H1 (cell line): ENCODE measurements around the gene CHIC1. TPM values are rescaled to one million over a fixed set of nuclear protein-coding genes. Genes with fewer than 3 reads are reported as not detected.

Source experiments
- CTCF ChIA-PET: fragments of 300-600 bp; sonication (Branson Sonifier 250); formaldehyde crosslinking; loops from one replicate; lab custom pipeline; 2021; ENCODE audit not compliant: partially characterized antibody; lab: Charles Lee
- POLR2A ChIA-PET: fragments of 300-600 bp; sonication (Branson Sonifier 250); formaldehyde crosslinking; loops from one replicate; lab custom pipeline; 2021; ENCODE audit warnings: inconsistent platforms; ENCODE audit not compliant: partially characterized antibody; lab: Charles Lee
- DNase-seq, 2 experiments: peaks; one replicate each; pipeline versions ENCODE4 v3.0.0 to v3.0.0-alpha.2; 2010 to 2022; ENCODE audit warnings: low spot score in 2 of 2, low read depth in 1 of 2, mixed read lengths in 1 of 2
- FAIRE-seq: peaks from 2 replicates; lab custom pipeline; 2011; peaks lifted over from hg19 to GRCh38; lab: Jason Lieb, UNC
- H2AFZ ChIP-seq: 2 replicates; pipeline ENCODE4 v1.8.1; 2012; ENCODE audit warnings: low read length, inconsistent platforms
- H2AK5ac ChIP-seq: 2 replicates; pipeline ENCODE4 v1.6.1; 2013; ENCODE audit warnings: low read depth, low read length
- H2BK120ac ChIP-seq: replicated peaks from 2 replicates; pipeline ENCODE3; 2013; ENCODE audit warnings: low read depth, low read length, inconsistent platforms
- H2BK12ac ChIP-seq: 2 replicates; pipeline ENCODE4 v1.6.1; 2013; ENCODE audit warnings: low read depth, low read length
- H2BK15ac ChIP-seq: 2 replicates; pipeline ENCODE4 v1.6.1; 2013; ENCODE audit warnings: low read length
- H2BK20ac ChIP-seq: 2 replicates; pipeline ENCODE4 v1.6.1; 2013; ENCODE audit warnings: low read length
- H2BK5ac ChIP-seq: 2 replicates; pipeline ENCODE4 v1.6.1; 2013; ENCODE audit warnings: low read depth, low read length
- H3K14ac ChIP-seq: 2 replicates; pipeline ENCODE4 v1.6.1; 2013; ENCODE audit warnings: inconsistent platforms; ENCODE audit not compliant: insufficient read length
- H3K18ac ChIP-seq: 2 replicates; pipeline ENCODE4 v1.6.1; 2013; ENCODE audit warnings: low read length; ENCODE audit errors: extremely low read depth
- H3K23ac ChIP-seq: 2 replicates; pipeline ENCODE4 v1.6.1; 2013; ENCODE audit warnings: inconsistent platforms; ENCODE audit not compliant: insufficient read length
- H3K23me2 ChIP-seq: 2 replicates; pipeline ENCODE4 v1.6.1; 2013; ENCODE audit warnings: low read depth, low read length
- H3K27ac ChIP-seq: 2 replicates; pipeline ENCODE4 v1.6.1; 2011; ENCODE audit warnings: low read depth, low read length, inconsistent platforms
- H3K27me3 ChIP-seq, 4 experiments: replicated peaks in 1 of 4; 1 replicate in 1 of 4; 2 replicates in 3 of 4; pipeline versions ENCODE4 v1.6.1 to v1.8.1; 2011 to 2013; ENCODE audit warnings: low read length in 3 of 4, mild to moderate bottlenecking in 3 of 4, inconsistent platforms in 2 of 4, mixed read lengths in 2 of 4, moderate library complexity in 1 of 4; ENCODE audit not compliant: control insufficient read depth in 3 of 4, insufficient read depth in 3 of 4; ENCODE audit errors: extremely low read depth in 1 of 4
- H3K36me3 ChIP-seq, 4 experiments: 2 replicates each; pipeline versions ENCODE4 v1.6.1 to v1.8.1; 2011 to 2013; ENCODE audit warnings: mild to moderate bottlenecking in 4 of 4, low read length in 3 of 4, moderate library complexity in 2 of 4, control low read depth in 1 of 4, inconsistent platforms in 1 of 4; ENCODE audit not compliant: insufficient read depth in 4 of 4, control insufficient read depth in 2 of 4
- H3K4ac ChIP-seq: replicated peaks from 2 replicates; pipeline ENCODE3; 2013; ENCODE audit warnings: low read length, low read depth, mixed read lengths, inconsistent platforms; ENCODE audit not compliant: insufficient read length
- H3K4me1 ChIP-seq, 4 experiments: replicated peaks in 1 of 4; 1 replicate in 1 of 4; 2 replicates in 3 of 4; pipeline versions ENCODE4 v1.6.1 to v1.8.1; 2011 to 2013; ENCODE audit warnings: low read length in 3 of 4, inconsistent platforms in 2 of 4, mixed read lengths in 1 of 4; ENCODE audit not compliant: insufficient read depth in 4 of 4, control insufficient read depth in 3 of 4
- H3K4me2 ChIP-seq, 2 experiments: 2 replicates each; pipeline versions ENCODE4 v1.6.1 to v1.8.1; 2011 to 2013; ENCODE audit warnings: low read depth in 2 of 2, low read length in 2 of 2, control low read depth in 1 of 2, inconsistent platforms in 1 of 2, mild to moderate bottlenecking in 1 of 2; ENCODE audit not compliant: insufficient read depth in 1 of 2
- H3K4me3 ChIP-seq, 4 experiments: fragments of 200-600, 300-600 bp in 1 of 4; sonication (generic), shearing (Covaris generic), sonication (Bioruptor Twin) in 1 of 4; 2 replicates each; pipeline versions ENCODE4 v1.5.1 to v1.8.1; 2011 to 2016; ENCODE audit warnings: low read length in 4 of 4, low read depth in 3 of 4, control low read depth in 2 of 4, inconsistent platforms in 2 of 4, mild to moderate bottlenecking in 2 of 4, mixed read lengths in 1 of 4, moderate library complexity in 1 of 4; ENCODE audit not compliant: insufficient read depth in 2 of 4; ENCODE audit errors: extremely low read depth in 1 of 4
- H3K56ac ChIP-seq: replicated peaks from 2 replicates; pipeline ENCODE3; 2013; ENCODE audit warnings: low read depth, mild to moderate bottlenecking, mixed read lengths, low read length, inconsistent platforms; ENCODE audit not compliant: insufficient read length
- H3K79me1 ChIP-seq: 2 replicates; pipeline ENCODE4 v1.6.1; 2013; ENCODE audit warnings: low read depth, low read length, control low read depth
- H3K79me2 ChIP-seq, 2 experiments: 2 replicates each; pipeline versions ENCODE4 v1.6.1 to v1.8.1; 2012 to 2013; ENCODE audit warnings: low read length in 2 of 2, mild to moderate bottlenecking in 2 of 2, inconsistent platforms in 1 of 2; ENCODE audit not compliant: insufficient read depth in 2 of 2, control insufficient read depth in 1 of 2
- H3K9ac ChIP-seq, 4 experiments: replicated peaks in 1 of 4; 1 replicate in 1 of 4; 2 replicates in 3 of 4; pipeline versions ENCODE4 v1.6.1 to v1.8.1; 2011 to 2013; ENCODE audit warnings: low read depth in 3 of 4, low read length in 3 of 4, control low read depth in 2 of 4, mild to moderate bottlenecking in 2 of 4, moderate library complexity in 2 of 4, inconsistent platforms in 1 of 4; ENCODE audit errors: extremely low read depth in 1 of 4
- H3K9me3 ChIP-seq, 2 experiments: 2 replicates each; pipeline versions ENCODE4 v1.6.1 to v1.8.1; 2012 to 2013; ENCODE audit warnings: mild to moderate bottlenecking in 2 of 2, moderate library complexity in 2 of 2, control low read depth in 1 of 2, inconsistent platforms in 1 of 2, low read depth in 1 of 2, low read length in 1 of 2, mixed read lengths in 1 of 2; ENCODE audit not compliant: insufficient read depth in 2 of 2
- H4K20me1 ChIP-seq, 2 experiments: replicated peaks in 1 of 2; 2 replicates each; pipeline versions ENCODE3 to v1.8.1; 2011 to 2013; ENCODE audit warnings: inconsistent platforms in 2 of 2, low read length in 2 of 2, mild to moderate bottlenecking in 1 of 2; ENCODE audit not compliant: insufficient read depth in 2 of 2, control insufficient read depth in 1 of 2
- H4K5ac ChIP-seq: 2 replicates; pipeline ENCODE4 v1.6.1; 2013; ENCODE audit warnings: low read length, low read depth, mixed read lengths, inconsistent platforms; ENCODE audit not compliant: insufficient read length
- H4K8ac ChIP-seq: 2 replicates; pipeline ENCODE4 v1.8.0; 2013; ENCODE audit warnings: mild to moderate bottlenecking, moderate library complexity, low read length, inconsistent platforms; ENCODE audit not compliant: insufficient read depth; ENCODE audit errors: extremely low read depth
- H4K91ac ChIP-seq: replicated peaks from 2 replicates; pipeline ENCODE3; 2013; ENCODE audit warnings: low read length, mixed read lengths, inconsistent platforms; ENCODE audit not compliant: insufficient read length
- ASH2L ChIP-seq: fragments of 200-600, 300-600 bp; sonication (generic); IDR thresholded peaks from one replicate; pipeline ENCODE4 v1.7.1; 2017; ENCODE audit warnings: low read length
- CBX5 ChIP-seq: fragments of 300-800, 300-1000 bp; sonication (generic); IDR thresholded peaks from 2 replicates; pipeline ENCODE4 v1.7.1; 2016; ENCODE audit warnings: antibody characterized with exemption, low read length, low read depth
- CHD1 ChIP-seq: IDR thresholded peaks from 2 replicates; pipeline ENCODE4 v1.6.1; 2012; ENCODE audit warnings: low read depth, low read length, improper control_type of control experiment
- CREB1 ChIP-seq: IDR thresholded peaks from 2 replicates; pipeline ENCODE4 v1.6.1; 2012; ENCODE audit warnings: inconsistent platforms
- GABPA ChIP-seq: IDR thresholded peaks from 2 replicates; pipeline ENCODE4 v1.6.1; 2011; ENCODE audit warnings: mild to moderate bottlenecking, low read length, moderate library complexity, borderline replicate concordance; ENCODE audit not compliant: insufficient read depth
- GTF2F1 ChIP-seq: IDR thresholded peaks from 2 replicates; pipeline ENCODE4 v1.6.1; 2012; ENCODE audit warnings: low read depth, low read length, improper control_type of control experiment, borderline replicate concordance
- MAFK ChIP-seq: IDR thresholded peaks from 2 replicates; pipeline ENCODE4 v1.6.1; 2012; ENCODE audit warnings: low read depth, mild to moderate bottlenecking, improper control_type of control experiment, low read length
- NANOG ChIP-seq: IDR thresholded peaks from 2 replicates; pipeline ENCODE4 v1.6.1; 2011; ENCODE audit warnings: low read length, low read depth, mild to moderate bottlenecking, inconsistent platforms; ENCODE audit not compliant: insufficient read depth, poor library complexity, severe bottlenecking
- NRF1 ChIP-seq: IDR thresholded peaks from 2 replicates; pipeline ENCODE4 v1.6.1; 2011; ENCODE audit warnings: mild to moderate bottlenecking, low read depth, low read length, improper control_type of control experiment
- RBBP5 ChIP-seq: IDR thresholded peaks from 2 replicates; pipeline ENCODE4 v1.7.1; 2012; ENCODE audit warnings: low read depth, mild to moderate bottlenecking, inconsistent platforms, low read length, moderate library complexity, borderline replicate concordance
- RXRA ChIP-seq: IDR thresholded peaks from 2 replicates; pipeline ENCODE4 v1.6.1; 2011; ENCODE audit warnings: low read depth, mild to moderate bottlenecking, low read length, moderate library complexity; ENCODE audit not compliant: insufficient read depth
- SIX5 ChIP-seq: IDR thresholded peaks from 2 replicates; pipeline ENCODE4 v1.6.1; 2011; ENCODE audit warnings: mild to moderate bottlenecking, low read depth, low read length
- TAF1 ChIP-seq: IDR thresholded peaks from 2 replicates; pipeline ENCODE4 v1.6.1; 2011; ENCODE audit warnings: mild to moderate bottlenecking, low read depth, low read length
- polyA plus RNA-seq, 7 experiments: library from polyadenylated mRNA; depleted of rRNA in 3 of 7; stranded (reverse) in 5 of 7; unstranded in 2 of 7; fragments of >200 nt in 5 of 7; fragments of 200-250 nt in 2 of 7; gene quantifications; 1 replicate in 5 of 7; 2 replicates in 1 of 7; 4 replicates in 1 of 7; pipeline versions ENCODE4 v1.2.1 to v1.2.3, GENCODE V29; 2011 to 2013; ENCODE audit warnings: missing spikeins in 2 of 7, mixed read lengths in 2 of 7
- total RNA-seq: library from RNA; stranded (reverse); fragmentation: NEBNext Ultra II Directional; extraction: Animal tissue kit (Norgen Biotek cat#: 25700); gene quantifications from 2 replicates; pipeline ENCODE4 v1.2.1, GENCODE V29; 2021
- TF ChIP-seq, protein P1 (sequence below): IDR thresholded peaks from 2 replicates; pipeline ENCODE4 v1.6.1; 2012; ENCODE audit warnings: inconsistent platforms

Gene CHIC1
- total and polyA plus RNA-seq, 2 of the 8 experiments (the other 6 are each of a cell fraction or from before 2014, with no cell fraction given) = 3.1 to 10.1 TPM

DNA sequence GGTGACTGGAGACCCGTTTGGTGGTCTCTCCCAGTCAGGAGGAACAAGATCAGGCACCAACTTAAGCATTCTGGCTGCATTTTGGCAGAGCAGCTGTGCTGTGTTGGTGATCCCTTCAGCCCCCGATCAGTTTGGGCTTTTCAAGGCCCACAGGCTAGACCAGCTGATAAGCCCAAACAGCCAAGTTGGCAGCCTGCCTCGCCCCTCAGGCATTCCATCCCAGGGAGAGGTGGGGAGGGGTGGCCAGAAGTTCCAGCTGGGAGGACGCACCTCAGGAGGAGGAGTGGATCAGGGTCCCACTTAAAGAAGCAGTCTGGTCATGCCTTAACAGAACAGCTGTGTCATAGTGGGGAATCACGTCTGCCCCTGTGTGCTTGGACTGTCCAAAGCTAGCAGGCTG is 105.8 kb downstream of the CHIC1 start (continued):
- no peak for TF ChIP-seq ASH2L

DNA sequence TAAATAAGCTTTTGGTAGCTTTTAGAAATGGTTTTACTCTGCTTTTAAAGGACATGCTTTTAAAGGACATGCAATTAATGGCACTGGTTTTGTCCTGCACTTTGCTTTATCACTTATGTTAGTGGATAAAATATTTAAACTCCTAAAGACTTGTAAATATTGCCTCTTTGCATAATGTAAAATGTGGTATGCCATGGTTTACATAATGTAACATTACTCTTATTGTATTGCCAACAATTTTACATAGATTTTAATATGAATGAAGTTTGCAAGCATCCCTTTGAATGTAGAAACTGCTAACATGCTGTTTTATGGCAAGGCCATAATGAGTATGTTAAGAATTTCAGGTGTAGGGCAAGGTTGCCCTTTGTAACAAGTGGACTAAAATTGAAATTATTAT is 118.4 kb downstream of the CHIC1 start:
- H4K20me1 ChIP-seq = no peaks in the 10 kb centered on the region
- H4K8ac ChIP-seq = no peak overlapping the region
- H3K4me3 ChIP-seq = no peak overlapping the region
- H3K56ac ChIP-seq = no peak overlapping the region
- H3K4me1 ChIP-seq = no peaks in the 10 kb centered on the region; a peak in 2 of 7 replicates
- no peak overlapping the region for H3K23ac ChIP-seq
- no peak overlapping the region for H2AK5ac ChIP-seq
- no peak overlapping the region for H3K14ac ChIP-seq
- CTCF ChIA-PET = no interaction called here
- no peaks in the 10 kb centered on the region for H3K79me1 ChIP-seq
- DNase-seq = no peak
- H4K91ac ChIP-seq = no peak overlapping the region
- peaks cover 4 to 13% of the 10 kb centered on the region in 2 experiments; a peak in 2 of 4 replicates for H3K9me3 ChIP-seq
- H3K18ac ChIP-seq = no peak overlapping the region
- POLR2A ChIA-PET = no interaction called here
- H4K5ac ChIP-seq = peak overlapping the region; percentile 72
- H3K4me2 ChIP-seq = no peak overlapping the region; a peak in 1 of 4 replicates
- H2AFZ ChIP-seq = no peak overlapping the region
- H3K79me2 ChIP-seq = peaks cover 0 to 3% of the 10 kb centered on the region in 2 experiments; a peak in 1 of 4 replicates
- H2BK12ac ChIP-seq = no peak overlapping the region
- H3K36me3 ChIP-seq = peaks cover 0 to 6% (median 0%) of the 10 kb centered on the region in 4 experiments; a peak in 2 of 8 replicates
- no peaks in the 10 kb centered on the region for H3K23me2 ChIP-seq
- H2BK120ac ChIP-seq = no peak overlapping the region
- FAIRE-seq = no peak
- H3K9ac ChIP-seq = no peak overlapping the region
- no peak overlapping the region for H2BK15ac ChIP-seq
- no peak overlapping the region for H3K27ac ChIP-seq
- no peak overlapping the region for H2BK5ac ChIP-seq
- no peak overlapping the region for H2BK20ac ChIP-seq
- H3K27me3 ChIP-seq = no peaks in the 10 kb centered on the region
- H3K4ac ChIP-seq = no peak overlapping the region
- no peak for TF ChIP-seq MAFK
- no peak for TF ChIP-seq RBBP5
- no peak for TF ChIP-seq CBX5
- no peak for TF ChIP-seq CHD1
- no peak for TF ChIP-seq GTF2F1
- no peak for TF ChIP-seq NRF1
- TF ChIP-seq RXRA = no peak
- TF ChIP-seq GABPA = no peak
- no peak for TF ChIP-seq CREB1
- no peak for TF ChIP-seq SIX5
- TF ChIP-seq TAF1 = no peak
- TF ChIP-seq, protein P1, sequence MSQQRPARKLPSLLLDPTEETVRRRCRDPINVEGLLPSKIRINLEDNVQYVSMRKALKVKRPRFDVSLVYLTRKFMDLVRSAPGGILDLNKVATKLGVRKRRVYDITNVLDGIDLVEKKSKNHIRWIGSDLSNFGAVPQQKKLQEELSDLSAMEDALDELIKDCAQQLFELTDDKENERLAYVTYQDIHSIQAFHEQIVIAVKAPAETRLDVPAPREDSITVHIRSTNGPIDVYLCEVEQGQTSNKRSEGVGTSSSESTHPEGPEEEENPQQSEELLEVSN = no peak
- no peak for TF ChIP-seq NANOG
